H54 (cell line): ENCODE data around the gene CPXM2.

Experiments used
- DNase-seq: peaks from one replicate; pipeline ENCODE4 v3.0.0; 2011; ENCODE audit warnings: low spot score, mixed read lengths; ENCODE audit not compliant: insufficient read length
- FAIRE-seq: peaks from 3 replicates; lab custom pipeline; 2011; peaks lifted over from hg19 to GRCh38; lab: Jason Lieb, UNC
- POLR2A ChIP-seq: IDR thresholded peaks from 2 replicates; pipeline ENCODE4 v1.6.1; 2011; ENCODE audit warnings: low read depth, mild to moderate bottlenecking, low read length

CPXM2 gene

DNA sequence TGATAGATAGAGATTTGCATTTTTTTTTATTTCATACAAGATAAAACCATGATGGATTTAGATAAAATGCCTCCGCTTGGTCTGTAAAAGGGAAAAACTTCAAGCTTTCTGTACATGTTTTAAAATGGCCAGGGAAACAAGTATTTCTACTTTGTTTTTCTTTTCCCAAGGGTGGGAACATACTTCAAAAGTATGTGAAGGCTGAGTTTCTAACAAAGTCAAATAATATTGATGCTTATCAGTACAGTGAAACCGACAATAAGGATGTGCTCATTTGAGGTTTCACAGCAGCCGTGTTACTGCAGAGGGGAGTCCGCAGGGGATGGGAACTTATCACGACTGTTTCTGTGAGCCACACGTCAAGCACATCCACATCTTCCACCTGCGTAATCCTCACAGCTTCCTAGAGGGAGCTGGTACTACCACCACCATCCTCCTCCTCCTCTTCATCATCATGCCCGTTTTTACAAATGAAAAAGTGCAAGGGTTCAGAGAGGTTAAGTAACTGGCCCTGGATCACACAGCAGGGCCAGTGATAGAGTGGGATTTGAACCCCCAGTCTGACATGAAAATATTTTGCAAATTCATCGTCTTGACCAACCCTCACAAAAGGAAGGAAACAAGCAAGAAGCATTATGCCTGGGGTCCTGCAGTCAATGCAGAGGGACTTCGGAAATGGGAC, 131.1 kb downstream of the CPXM2 start:
- FAIRE-seq (no peak), DNase-seq (no peak)
- TF ChIP-seq POLR2A = no peak

DNA sequence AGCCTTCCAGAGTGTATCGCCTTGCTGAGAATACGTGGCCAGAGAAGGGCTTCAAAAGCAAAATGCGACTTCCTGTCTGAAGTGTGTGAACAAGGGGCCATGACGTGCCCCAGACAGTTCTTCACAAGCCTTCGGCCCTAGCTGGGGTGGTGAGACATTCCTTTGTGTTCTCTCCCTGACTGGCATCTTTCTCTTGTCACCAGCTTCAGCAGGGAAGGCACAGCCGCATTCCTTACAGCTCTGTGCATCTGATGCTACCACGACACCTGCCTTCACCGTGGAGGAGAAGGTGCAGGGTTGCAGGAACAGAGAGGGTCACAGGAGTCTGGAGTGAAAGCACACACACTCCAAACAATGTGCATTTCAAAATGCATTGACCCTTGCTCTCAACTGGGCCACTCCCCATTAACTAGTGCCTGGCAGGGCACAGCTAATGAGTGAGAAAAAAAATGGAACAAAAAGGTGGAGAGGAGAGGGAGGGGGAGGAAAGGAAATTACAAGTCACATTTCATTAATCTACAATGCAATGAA, 132.0 kb downstream of the CPXM2 start:
- no peak for TF ChIP-seq POLR2A
- no peak for DNase-seq

DNA sequence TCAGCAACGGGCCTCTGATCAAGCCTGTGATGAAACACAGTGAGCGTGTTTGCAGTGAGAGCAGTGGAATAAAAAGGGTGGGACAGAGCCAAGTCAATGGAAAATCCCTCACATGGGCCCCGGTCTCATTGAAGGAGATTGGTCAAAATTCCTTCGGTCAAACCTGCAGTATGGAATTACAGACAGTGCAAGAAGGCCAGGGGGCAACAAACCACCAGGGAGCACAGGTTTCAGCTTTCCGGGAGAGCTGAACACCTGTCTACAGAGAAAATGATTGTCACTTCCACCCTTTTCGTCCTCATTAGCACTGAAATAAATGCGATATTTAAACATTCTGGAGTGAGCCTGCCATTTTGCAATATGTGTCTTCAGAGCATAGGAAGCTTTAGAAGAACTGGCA, 132.6 kb downstream of the CPXM2 start:
- TF ChIP-seq POLR2A = no peak
- DNase-seq (no peak), FAIRE-seq (no peak)

More for the DNA sequence above, 132.0 kb downstream of the CPXM2 start:
- no peak for FAIRE-seq

DNA sequence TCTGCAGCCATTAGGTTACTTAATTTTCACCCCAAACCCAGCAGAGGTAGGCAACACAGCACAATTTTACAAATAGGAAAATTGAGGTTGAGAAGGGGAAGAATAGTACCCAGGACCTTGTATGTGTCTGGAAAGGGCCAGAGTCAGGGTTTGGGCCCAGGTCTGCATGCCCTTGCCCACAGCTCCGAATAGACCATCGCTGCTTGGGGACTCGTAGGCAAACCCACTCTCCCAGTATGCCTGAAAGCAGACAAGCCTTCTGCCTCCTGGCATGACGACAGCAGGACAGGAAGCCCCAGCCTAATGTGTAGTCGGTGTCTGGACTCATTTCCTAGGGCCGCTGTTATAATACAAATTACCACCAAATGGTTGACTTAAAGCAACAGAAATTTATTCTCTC, 133.8 kb downstream of the CPXM2 start:
- no peak for FAIRE-seq
- no peak for DNase-seq
- TF ChIP-seq POLR2A = no peak

DNA sequence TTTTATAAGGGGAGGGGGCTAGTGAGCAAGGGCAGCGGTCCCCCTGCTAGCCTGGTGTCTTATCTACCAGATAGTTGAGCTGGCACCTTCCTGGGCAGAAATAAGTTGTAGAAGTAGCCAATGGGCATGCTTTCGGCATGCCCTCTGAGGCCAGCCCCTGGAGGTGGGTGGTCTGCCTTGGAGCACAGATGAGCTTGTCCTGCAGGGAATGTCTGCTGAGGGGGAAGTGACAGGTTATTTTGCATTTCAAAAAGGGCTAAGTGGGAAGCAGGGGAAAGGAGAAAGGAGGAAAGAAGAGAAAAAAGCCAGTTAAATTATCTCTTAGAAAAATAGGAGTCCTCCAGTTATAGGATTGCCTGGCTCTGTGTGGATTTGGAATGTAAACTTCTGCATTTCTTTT, 136.5 kb downstream of the CPXM2 start:
- FAIRE-seq = no peak
- DNase-seq = no peak
- no peak for TF ChIP-seq POLR2A

DNA sequence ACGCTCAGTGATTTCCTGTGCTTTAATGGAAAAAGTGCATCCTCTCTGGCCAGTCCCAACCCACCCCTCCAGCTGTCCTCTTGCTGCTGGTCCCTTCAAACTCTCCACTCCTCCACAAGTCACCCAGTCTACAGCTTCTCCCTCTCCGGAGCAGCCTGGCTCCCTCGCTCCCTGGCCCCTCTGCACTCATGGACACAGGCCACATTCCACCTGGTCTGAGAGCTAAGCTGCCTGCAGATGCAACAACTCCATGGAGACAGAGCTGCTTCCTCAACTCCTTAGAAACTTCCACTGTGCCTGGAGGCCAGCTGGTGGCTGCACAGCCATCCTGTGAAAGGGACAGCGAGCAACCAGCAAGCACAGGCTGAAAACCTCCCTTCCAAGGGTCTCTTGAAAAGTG, 137.5 kb downstream of the CPXM2 start:
- FAIRE-seq (no peak), DNase-seq (no peak)
- no peak for TF ChIP-seq POLR2A

DNA sequence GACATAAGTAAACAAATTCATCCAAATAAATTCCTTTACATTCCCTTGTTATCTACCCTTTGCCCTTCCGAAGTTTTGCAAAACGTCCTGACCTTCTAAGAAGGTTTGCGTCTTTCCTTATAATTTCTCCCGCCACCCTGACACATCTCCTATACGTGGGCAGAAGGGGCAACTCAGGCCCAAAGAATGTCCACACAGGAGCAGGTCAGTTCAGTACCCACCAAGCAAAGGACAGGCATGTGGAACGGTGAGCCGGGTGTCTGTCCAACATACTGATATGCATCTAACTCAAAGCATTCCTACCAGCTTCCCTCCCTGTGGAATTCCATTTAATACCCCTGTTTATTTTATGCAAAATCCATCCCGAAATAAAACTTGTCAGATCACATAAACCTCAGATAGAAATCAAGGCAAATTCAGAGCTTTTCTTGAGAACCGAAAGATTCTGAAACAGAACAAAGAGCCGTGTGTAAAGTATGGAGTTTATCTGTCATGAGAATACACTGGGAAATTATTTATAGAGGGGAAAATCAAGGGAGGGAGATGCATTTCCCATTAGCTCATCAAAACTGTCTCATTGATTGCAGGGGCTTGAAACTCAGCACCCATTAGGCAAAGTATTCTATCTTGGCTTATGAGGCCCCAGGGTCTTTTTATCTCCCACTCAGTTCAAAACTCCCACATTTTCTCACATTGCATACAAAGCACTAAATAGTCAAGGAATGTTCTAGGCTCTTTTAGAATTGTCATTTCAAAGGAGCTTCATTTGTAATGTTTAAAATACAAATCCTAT, 140.1 kb downstream of the CPXM2 start:
- no peak for FAIRE-seq
- no peak for TF ChIP-seq POLR2A
- no peak for DNase-seq

DNA sequence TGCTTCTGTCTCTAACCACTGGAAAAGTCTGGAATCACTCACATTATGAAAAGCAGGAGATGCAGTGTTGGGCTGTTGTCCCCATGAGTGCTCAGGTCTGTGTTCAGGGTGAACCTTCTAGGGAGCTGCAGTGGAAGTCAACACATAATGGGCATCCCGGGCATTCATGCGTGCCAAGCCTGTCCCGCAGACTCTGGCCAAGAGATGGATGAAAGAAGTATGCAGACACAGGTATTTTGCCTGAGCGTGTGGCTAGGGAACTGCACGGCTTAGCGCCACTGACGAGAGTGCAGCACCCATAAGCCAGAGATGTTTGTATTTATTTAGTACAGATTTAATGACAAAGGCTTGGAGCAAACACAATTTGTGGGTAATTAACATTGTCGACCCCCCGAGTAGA, 140.7 kb downstream of the CPXM2 start:
- no peak for TF ChIP-seq POLR2A
- FAIRE-seq = no peak
- no peak for DNase-seq

DNA sequence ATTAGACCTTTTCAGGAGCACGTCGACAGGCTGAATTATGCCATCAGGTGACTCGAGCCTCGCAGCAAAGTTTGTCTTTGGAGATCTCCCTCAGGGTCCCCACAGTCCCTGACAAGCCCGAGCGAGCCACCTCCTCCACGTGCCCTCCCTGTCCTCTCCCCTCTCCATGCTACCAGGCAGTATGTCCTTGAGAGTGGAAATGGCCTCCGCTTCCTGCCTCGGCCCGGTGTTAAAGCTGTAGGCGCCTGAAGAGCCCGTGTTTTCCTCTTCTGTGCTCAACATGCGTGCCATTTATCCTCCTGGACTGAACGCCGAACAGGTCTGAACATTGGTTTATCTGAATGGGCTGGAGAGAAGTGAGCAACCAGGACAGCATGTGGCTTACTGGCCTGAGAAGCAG, 142.9 kb downstream of the CPXM2 start:
- DNase-seq (no peak), FAIRE-seq (no peak)
- TF ChIP-seq POLR2A = no peak

DNA sequence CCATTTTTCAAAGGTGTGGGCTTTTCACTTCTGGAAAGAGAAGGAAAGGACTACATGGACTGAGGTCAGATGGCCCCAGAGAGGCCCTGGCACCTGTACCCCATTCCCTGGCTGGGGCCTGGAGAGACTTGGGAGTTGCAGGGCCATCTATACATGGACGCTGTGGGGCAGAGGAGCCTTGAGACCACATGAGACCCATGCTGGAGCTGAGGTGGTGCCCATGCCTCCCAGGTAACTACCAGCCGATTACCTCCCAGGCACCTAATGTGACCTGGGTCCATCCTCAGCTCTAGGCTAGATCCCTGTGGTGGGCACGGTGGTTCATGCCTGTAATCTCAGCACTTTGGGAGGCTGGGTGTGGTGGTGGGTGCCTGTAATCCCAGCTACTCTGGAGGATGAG, 144.2 kb downstream of the CPXM2 start:
- TF ChIP-seq POLR2A = no peak
- DNase-seq = no peak
- no peak for FAIRE-seq

DNA sequence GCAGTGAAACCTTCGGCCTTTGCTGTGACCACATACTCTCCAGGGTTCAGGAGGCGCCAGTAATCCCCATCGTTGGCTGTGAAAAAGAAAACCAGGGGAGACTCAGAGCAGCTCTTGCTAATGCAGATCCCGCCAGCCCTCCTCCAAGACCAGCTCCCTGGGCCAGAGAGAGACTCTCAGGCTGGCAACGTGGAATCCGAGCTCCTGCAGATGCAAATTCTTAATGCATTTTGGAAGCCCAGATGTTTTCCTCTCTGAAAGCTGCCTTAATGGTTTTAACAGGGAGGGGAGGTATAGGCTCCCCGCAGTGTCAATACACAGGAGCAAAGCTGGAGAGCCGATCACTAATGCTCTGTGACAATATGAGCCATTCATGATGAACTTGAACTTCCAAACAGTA, 144.7 kb downstream of the CPXM2 start:
- FAIRE-seq (no peak), DNase-seq (no peak)
- TF ChIP-seq POLR2A = no peak

DNA sequence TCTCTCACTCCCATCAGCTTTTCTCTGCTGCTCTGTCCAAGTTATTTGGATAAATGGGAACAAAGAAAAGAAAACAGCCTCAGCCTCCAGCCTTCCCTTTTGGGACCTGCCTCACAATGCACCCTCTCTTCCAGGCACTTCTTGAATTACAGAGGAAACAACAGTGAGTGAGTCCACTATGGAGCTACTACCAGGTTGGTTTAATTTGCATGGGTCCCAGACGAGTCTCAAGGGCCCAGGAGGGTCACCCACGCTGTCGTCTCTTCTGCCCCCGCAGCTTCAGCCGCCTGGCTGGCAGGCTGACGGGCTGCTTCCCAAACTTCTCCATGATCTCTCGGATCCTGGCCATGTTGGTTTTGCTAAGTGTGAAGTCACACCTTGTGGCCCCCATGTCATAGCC, 145.1 kb downstream of the CPXM2 start:
- DNase-seq (no peak), FAIRE-seq (no peak)
- TF ChIP-seq POLR2A = no peak

DNA sequence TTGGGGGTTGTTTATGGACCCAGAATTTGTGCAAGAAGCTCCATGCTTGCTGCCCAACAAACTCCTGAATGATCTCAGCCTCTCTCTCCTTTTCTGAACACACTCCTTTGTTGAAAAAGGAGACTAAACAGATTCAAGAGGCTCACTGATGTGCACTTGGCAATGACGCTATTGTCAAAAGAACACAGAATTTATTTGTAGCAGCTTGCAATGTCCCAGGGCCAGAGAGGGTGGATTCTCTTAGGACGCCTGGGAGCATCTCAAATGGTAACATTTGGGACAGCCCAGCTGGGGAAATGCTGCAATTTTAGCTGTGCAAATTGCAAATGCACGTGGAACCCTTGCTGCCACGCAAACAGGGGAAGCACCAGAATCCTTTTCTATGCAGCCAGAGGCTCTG, 145.5 kb downstream of the CPXM2 start:
- DNase-seq (no peak), FAIRE-seq (no peak)
- no peak for TF ChIP-seq POLR2A

DNA sequence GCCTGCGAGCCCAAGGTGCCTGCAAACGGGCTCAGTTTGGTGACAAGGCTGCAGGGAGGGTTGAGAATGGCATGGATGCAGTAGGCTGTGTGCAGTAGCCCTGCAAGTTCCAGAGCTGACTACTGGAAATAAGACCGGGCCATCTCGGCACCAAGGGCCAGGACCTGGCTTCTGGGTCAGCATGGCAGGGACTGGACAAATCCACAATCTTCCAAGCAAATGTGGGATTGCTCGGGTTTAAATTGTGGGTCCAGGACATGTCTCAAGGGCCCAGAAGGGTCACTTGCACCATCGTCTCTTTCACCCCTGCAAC, 147.4 kb downstream of the CPXM2 start:
- TF ChIP-seq POLR2A = no peak
- FAIRE-seq = no peak
- DNase-seq = no peak
